ENCODE results near the gene SLC43A2.
"Not testable (repeated sequence)": the region's sequence is repeated elsewhere in the genome, so short reads cannot be mapped to it uniquely, and the experiment has no call there.

Gene SLC43A2

GRCh38 chr17:1627982-1628855 is at the start of gene SLC43A2:
TSS of gene SLC43A2 (minus strand) at chr17:1628834. CDS start at chr17:1627874, 960 bp downstream.
- DNase-seq (ENCODE audit: low read depth in 1 of 2, low spot score in 1 of 2), result peak; percentile 81 to 95
- in situ Hi-C loops (cut with HindIII; ENCODE audit: low pct_unique_long_range_greater_than_20kb, low sequenced_read_pairs), result no loop called here

GRCh38 chr17:1676401-1676800 is 47.8 kb upstream of the SLC43A2 start:
- no peak for TF ChIP-seq JUND (IDR thresholded peaks at IDR 0.05; ENCODE audit: low read depth)
- in situ Hi-C loops (cut with HindIII; ENCODE audit: low pct_unique_long_range_greater_than_20kb, low sequenced_read_pairs), result no loop called here
- DNase-seq (ENCODE audit: low read depth in 1 of 2, low spot score in 1 of 2), result no peak

More at GRCh38 chr17:1627982-1628855, at the start of gene SLC43A2:
- TF ChIP-seq JUND (IDR thresholded peaks at IDR 0.05; ENCODE audit: low read depth), result no peak

- DNase-seq (ENCODE audit: low read depth in 1 of 2, low spot score in 1 of 2), result no peak
- TF ChIP-seq JUND (IDR thresholded peaks at IDR 0.05; ENCODE audit: low read depth), result no peak
- in situ Hi-C loops (cut with HindIII; ENCODE audit: low pct_unique_long_range_greater_than_20kb, low sequenced_read_pairs), result no loop called here
Measured at GRCh38 chr17:1673041-1673785, 44.6 kb upstream of the SLC43A2 start.

GRCh38 chr17:1663934-1664333 is 35.3 kb upstream of the SLC43A2 start:
- DNase-seq (ENCODE audit: low read depth in 1 of 2, low spot score in 1 of 2); in situ Hi-C loops (cut with HindIII; ENCODE audit: low pct_unique_long_range_greater_than_20kb, low sequenced_read_pairs): not testable (repeated sequence)

GRCh38 chr17:1661045-1661444 is 32.4 kb upstream of the SLC43A2 start:
- TF ChIP-seq JUND (IDR thresholded peaks at IDR 0.05; ENCODE audit: low read depth), result no peak
- in situ Hi-C loops (cut with HindIII; ENCODE audit: low pct_unique_long_range_greater_than_20kb, low sequenced_read_pairs), result no loop called here
- no peak for DNase-seq (ENCODE audit: low read depth in 1 of 2, low spot score in 1 of 2)

GRCh38 chr17:1658100-1658499 is 29.5 kb upstream of the SLC43A2 start:
- DNase-seq (ENCODE audit: low read depth in 1 of 2, low spot score in 1 of 2), result no peak
- in situ Hi-C loops (cut with HindIII; ENCODE audit: low pct_unique_long_range_greater_than_20kb, low sequenced_read_pairs), result no loop called here
- TF ChIP-seq JUND (IDR thresholded peaks at IDR 0.05; ENCODE audit: low read depth), result no peak

- no peak for DNase-seq (ENCODE audit: low read depth in 1 of 2, low spot score in 1 of 2)
- no peak for TF ChIP-seq JUND (IDR thresholded peaks at IDR 0.05; ENCODE audit: low read depth)
- in situ Hi-C loops (cut with HindIII; ENCODE audit: low pct_unique_long_range_greater_than_20kb, low sequenced_read_pairs), result no loop called here
Measured at GRCh38 chr17:1653735-1654134, 25.1 kb upstream of the SLC43A2 start.

GRCh38 chr17:1652794-1653193 is 24.2 kb upstream of the SLC43A2 start:
- in situ Hi-C loops (cut with HindIII; ENCODE audit: low pct_unique_long_range_greater_than_20kb, low sequenced_read_pairs); DNase-seq (ENCODE audit: low read depth in 1 of 2, low spot score in 1 of 2): not testable (repeated sequence)

GRCh38 chr17:1651559-1651844 is 22.9 kb upstream of the SLC43A2 start:
- in situ Hi-C loops (cut with HindIII; ENCODE audit: low pct_unique_long_range_greater_than_20kb, low sequenced_read_pairs), result no loop called here

GRCh38 chr17:1650731-1651558 is 22.3 kb upstream of the SLC43A2 start:
- in situ Hi-C loops (cut with HindIII; ENCODE audit: low pct_unique_long_range_greater_than_20kb, low sequenced_read_pairs), result no loop called here

More at GRCh38 chr17:1651559-1651844, 22.9 kb upstream of the SLC43A2 start:
- TF ChIP-seq JUND (IDR thresholded peaks at IDR 0.05; ENCODE audit: low read depth), result no peak
- no peak for DNase-seq (ENCODE audit: low read depth in 1 of 2, low spot score in 1 of 2)

GRCh38 chr17:1649844-1650501 is 21.3 kb upstream of the SLC43A2 start, which contains the start of gene RILP:
TSS of gene RILP (minus strand) at chr17:1649866. CDS start at chr17:1649804, 62 bp downstream.
- DNase-seq (ENCODE audit: low read depth in 1 of 2, low spot score in 1 of 2), result peak; percentile 59 to 88
- no peak for TF ChIP-seq JUND (IDR thresholded peaks at IDR 0.05; ENCODE audit: low read depth)
- in situ Hi-C loops (cut with HindIII; ENCODE audit: low pct_unique_long_range_greater_than_20kb, low sequenced_read_pairs), result no loop called here

More at GRCh38 chr17:1650731-1651558, 22.3 kb upstream of the SLC43A2 start:
- no peak for TF ChIP-seq JUND (IDR thresholded peaks at IDR 0.05; ENCODE audit: low read depth)
- no peak for DNase-seq (ENCODE audit: low read depth in 1 of 2, low spot score in 1 of 2)

Data from T47D (cell line).